Astrocyte of the spinal cord (primary cell): ENCODE data around the gene FHIT.

Experiments
- DNase-seq: peaks from one replicate; pipeline ENCODE4 v3.0.0; 2011; ENCODE audit warnings: low read depth, low spot score
- H3K4me3 ChIP-seq: 2 replicates; pipeline ENCODE4 v1.5.1; 2011; ENCODE audit warnings: low read depth, mild to moderate bottlenecking, low read length, moderate library complexity
- in situ Hi-C: cut with HindIII; loops from 2 replicates; pipeline ENCODE4 v1.10.0; 2017; ENCODE audit warnings: low sequenced_read_pairs
- TF ChIP-seq, protein P1 (sequence below): IDR thresholded peaks from 2 replicates; pipeline ENCODE4 v1.5.1; 2012; ENCODE audit warnings: low read depth, mild to moderate bottlenecking, low read length, inconsistent platforms

Gene FHIT

DNA sequence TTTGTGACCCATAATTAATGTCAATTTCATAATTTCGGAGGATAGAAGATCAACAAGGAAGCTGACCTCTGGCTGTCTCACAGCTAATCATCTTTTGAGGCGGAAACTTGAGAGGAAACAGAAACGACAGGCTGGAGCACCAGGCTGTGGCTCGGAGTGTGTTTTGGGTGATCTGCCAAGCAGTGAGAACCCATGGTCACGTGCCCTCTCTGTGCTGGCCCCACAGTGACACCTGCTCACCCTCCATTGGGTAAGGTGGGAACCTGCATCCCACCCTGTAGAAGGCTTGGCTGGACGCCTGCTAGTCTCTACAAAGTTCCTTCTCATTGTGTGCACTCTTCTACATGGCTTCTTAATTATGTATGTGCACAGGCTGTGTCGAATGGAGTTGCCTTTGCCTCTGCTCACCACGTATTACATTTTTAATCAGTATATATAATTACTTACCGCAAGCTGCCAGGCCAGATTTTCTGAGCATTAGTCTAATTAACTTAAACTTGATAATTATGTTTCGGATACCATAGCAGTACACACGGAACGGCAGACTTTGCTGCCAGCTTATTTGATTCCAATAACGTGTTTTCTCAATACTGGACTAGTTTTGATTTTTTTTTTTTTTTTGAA lies 1482.0 kb downstream of the FHIT start:
- in situ Hi-C loops: no loop called here
- DNase-seq: no peak
- no peak overlapping the region for H3K4me3 ChIP-seq
- TF ChIP-seq, protein P1, sequence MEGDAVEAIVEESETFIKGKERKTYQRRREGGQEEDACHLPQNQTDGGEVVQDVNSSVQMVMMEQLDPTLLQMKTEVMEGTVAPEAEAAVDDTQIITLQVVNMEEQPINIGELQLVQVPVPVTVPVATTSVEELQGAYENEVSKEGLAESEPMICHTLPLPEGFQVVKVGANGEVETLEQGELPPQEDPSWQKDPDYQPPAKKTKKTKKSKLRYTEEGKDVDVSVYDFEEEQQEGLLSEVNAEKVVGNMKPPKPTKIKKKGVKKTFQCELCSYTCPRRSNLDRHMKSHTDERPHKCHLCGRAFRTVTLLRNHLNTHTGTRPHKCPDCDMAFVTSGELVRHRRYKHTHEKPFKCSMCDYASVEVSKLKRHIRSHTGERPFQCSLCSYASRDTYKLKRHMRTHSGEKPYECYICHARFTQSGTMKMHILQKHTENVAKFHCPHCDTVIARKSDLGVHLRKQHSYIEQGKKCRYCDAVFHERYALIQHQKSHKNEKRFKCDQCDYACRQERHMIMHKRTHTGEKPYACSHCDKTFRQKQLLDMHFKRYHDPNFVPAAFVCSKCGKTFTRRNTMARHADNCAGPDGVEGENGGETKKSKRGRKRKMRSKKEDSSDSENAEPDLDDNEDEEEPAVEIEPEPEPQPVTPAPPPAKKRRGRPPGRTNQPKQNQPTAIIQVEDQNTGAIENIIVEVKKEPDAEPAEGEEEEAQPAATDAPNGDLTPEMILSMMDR: no peak

GRCh38 chr3:59766200-59766872 lies 1484.9 kb downstream of the FHIT start:
- in situ Hi-C loops: no loop called here

DNA sequence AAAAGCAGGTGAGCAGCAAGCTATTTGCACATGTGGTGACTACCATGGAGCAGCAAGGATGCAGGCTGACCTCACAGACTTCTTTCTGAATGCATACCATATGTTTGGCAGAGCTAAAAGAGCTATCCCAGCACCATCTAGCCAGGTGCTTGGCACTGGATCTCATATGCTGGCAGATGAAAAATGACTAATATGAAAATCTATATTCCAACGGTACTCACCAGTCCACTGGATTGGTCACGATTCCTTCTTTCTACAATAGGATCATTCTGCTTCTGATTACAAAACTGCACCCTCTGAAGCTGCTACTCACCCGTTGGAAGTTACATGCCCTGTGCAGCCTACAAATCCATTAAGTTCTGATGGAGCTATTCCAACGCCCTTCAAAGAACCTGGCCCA lies 1487.1 kb downstream of the FHIT start:
- DNase-seq: no peak
- TF ChIP-seq, protein P1: no peak
- in situ Hi-C loops: no loop called here
- H3K4me3 ChIP-seq: no peak overlapping the region

More at GRCh38 chr3:59766200-59766872, 1484.9 kb downstream of the FHIT start:
- H3K4me3 ChIP-seq: no peak overlapping the region
- no peak for DNase-seq
- TF ChIP-seq, protein P1: no peak

- no peak overlapping the region for H3K4me3 ChIP-seq
- no peak for DNase-seq
- in situ Hi-C loops: no loop called here
- TF ChIP-seq, protein P1: no peak
Observed at GRCh38 chr3:59762941-59763340, 1488.3 kb downstream of the FHIT start.

DNA sequence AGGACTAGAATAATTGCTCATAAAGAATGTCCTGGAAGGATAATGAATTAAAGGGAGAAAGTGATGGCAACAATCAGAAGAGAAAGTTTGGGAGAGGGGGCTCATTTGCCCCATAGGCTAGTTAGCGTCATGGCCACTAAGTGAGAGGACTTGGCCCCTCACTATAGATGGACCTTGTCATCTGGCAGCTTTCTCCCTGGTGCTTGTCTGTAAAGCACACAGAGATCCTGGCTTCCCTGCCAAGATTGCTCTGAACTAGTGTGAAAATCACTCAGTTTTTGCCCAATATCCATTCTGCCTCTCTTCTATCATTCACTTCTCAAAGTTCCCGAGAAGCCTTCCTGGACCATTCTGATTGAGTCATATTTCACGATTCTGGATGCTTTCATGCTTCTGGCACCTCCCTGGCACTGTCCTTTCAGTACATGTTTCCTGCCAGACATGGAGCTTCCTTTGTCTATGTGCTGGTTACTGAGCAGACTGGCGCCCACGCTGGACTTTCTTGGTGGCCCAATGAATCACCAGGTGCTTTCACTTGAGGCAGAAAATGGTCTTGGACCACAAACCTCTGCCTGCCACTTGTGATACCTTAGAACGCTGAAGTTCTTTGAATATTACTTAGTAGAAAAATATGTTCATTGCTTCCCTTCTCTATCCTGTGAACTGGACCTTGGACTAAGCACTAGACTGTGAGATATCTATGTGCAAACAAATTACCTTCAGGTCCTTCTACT lies 1491.8 kb downstream of the FHIT start:
- TF ChIP-seq, protein P1: no peak
- no peak for DNase-seq
- no peak overlapping the region for H3K4me3 ChIP-seq
- in situ Hi-C loops: no loop called here

DNA sequence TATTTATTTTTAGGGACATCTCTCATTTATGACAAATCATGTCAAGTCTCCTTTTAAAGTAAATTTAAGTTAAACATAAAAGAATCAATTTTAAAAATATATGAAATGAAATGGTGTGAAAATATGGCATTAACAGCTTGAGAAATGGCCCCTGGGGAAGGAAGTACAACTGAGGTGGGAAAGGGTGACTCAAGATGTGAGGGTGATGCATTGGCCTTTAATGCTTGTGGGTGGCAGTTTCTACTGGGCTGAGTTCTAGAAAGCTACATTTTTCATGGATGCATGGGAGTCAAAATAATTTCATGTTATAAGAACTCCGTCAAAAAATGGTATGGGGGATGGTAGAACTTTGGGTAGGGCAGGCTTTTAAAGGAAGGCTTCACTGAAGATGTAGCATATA lies 1492.6 kb downstream of the FHIT start:
- TF ChIP-seq, protein P1: no peak
- H3K4me3 ChIP-seq: no peak overlapping the region
- DNase-seq: no peak
- in situ Hi-C loops: no loop called here
